Left ventricle myocardium inferior (tissue), 1 donor: ENCODE results near the gene FBLN2. TPM values are rescaled to one million over a fixed set of nuclear protein-coding genes. Genes with fewer than 3 reads are reported as not detected.

Experiments
- DNase-seq: peaks from one replicate; pipeline ENCODE4 v3.0.0-alpha.2; 2020
- H3K27ac ChIP-seq: fragments of 200-600 bp; replicated peaks from 2 replicates; pipeline ENCODE4 v1.8.0; 2021
- H3K27me3 ChIP-seq: fragments of 200-600 bp; 2 replicates; pipeline ENCODE4 v1.8.0; 2021; ENCODE audit warnings: low read depth
- H3K36me3 ChIP-seq: fragments of 200-600 bp; 2 replicates; pipeline ENCODE4 v1.8.0; 2021
- H3K4me1 ChIP-seq: fragments of 200-600 bp; 2 replicates; pipeline ENCODE4 v1.8.0; 2021
- H3K4me3 ChIP-seq: fragments of 200-600 bp; 2 replicates; pipeline ENCODE4 v1.8.0; 2021; ENCODE audit warnings: mild to moderate bottlenecking, moderate library complexity
- H3K9me3 ChIP-seq: fragments of 200-600 bp; replicated peaks from 2 replicates; pipeline ENCODE4 v1.8.0; 2021
- CTCF ChIP-seq: fragments of 200-600 bp; IDR thresholded peaks from 2 replicates; pipeline ENCODE4 v1.8.0; 2021; ENCODE audit warnings: antibody characterized with exemption, mild to moderate bottlenecking, borderline replicate concordance
- intact Hi-C: fragments of 100-400 bp; cut with micrococcal nuclease; formaldehyde crosslinking; loops from one replicate; pipeline ENCODE4 v1.11.0; 2022
- total RNA-seq: library from RNA; stranded (reverse); fragmentation: NEBNext Ultra II Directional; extraction: Animal tissue kit (Norgen Biotek cat#: 25700); gene quantifications from one replicate; pipeline ENCODE4 v1.2.1, GENCODE V29; 2021
- donor health status: DM: no; HTN: yes; CAD: no; lungs with severe emphysema.

The FBLN2 gene
- total RNA-seq, 1 donor from 2014 or later: 56.7 TPM

GRCh38 chr3:13666781-13667709 is 118.1 kb downstream of the FBLN2 start:
- Histone ChIP-seq H3K9me3 (no peaks in the 10 kb centered on the region), H3K27me3 (peaks cover 95% of the 10 kb centered on the region), H3K4me1 (no peaks in the 10 kb centered on the region), H3K36me3 (no peaks in the 10 kb centered on the region), H3K27ac (no peak overlapping the region), H3K4me3 (no peak overlapping the region)
- intact Hi-C loops: no loop called here
- no peak for TF ChIP-seq CTCF
- no peak for DNase-seq

- Histone ChIP-seq H3K9me3 (peaks cover 5% of the 10 kb centered on the region), H3K4me3 (no peak overlapping the region), H3K27me3 (peaks cover 99% of the 10 kb centered on the region), H3K27ac (no peak overlapping the region), H3K4me1 (no peaks in the 10 kb centered on the region), H3K36me3 (no peaks in the 10 kb centered on the region)
- DNase-seq: no peak
- no peak for TF ChIP-seq CTCF
- intact Hi-C loops: no loop called here
Observed at GRCh38 chr3:13668136-13668535, 119.2 kb downstream of the FBLN2 start.

GRCh38 chr3:13669457-13669856 is 120.5 kb downstream of the FBLN2 start:
- no peaks in the 10 kb centered on the region for H3K36me3 ChIP-seq
- H3K27me3 ChIP-seq: peaks cover 95% of the 10 kb centered on the region
- no peak for TF ChIP-seq CTCF
- H3K27ac ChIP-seq: no peak overlapping the region
- H3K4me3 ChIP-seq: no peak overlapping the region
- H3K9me3 ChIP-seq: peaks cover 5% of the 10 kb centered on the region
- DNase-seq: no peak
- no peaks in the 10 kb centered on the region for H3K4me1 ChIP-seq
- intact Hi-C loops: no loop called here

- Histone ChIP-seq H3K9me3 (peaks cover 5% of the 10 kb centered on the region), H3K27me3 (peaks cover 95% of the 10 kb centered on the region), H3K4me3 (no peak overlapping the region), H3K27ac (no peak overlapping the region), H3K36me3 (no peaks in the 10 kb centered on the region), H3K4me1 (no peaks in the 10 kb centered on the region)
- DNase-seq: no peak
- no peak for TF ChIP-seq CTCF
- intact Hi-C loops: no loop called here
Observed at GRCh38 chr3:13670292-13670691, 121.4 kb downstream of the FBLN2 start.

GRCh38 chr3:13671482-13672233 is 122.7 kb downstream of the FBLN2 start:
- Histone ChIP-seq H3K9me3 (peaks cover 5% of the 10 kb centered on the region), H3K36me3 (no peaks in the 10 kb centered on the region), H3K27ac (no peak overlapping the region), H3K4me3 (no peak overlapping the region), H3K27me3 (peaks cover 95% of the 10 kb centered on the region), H3K4me1 (no peaks in the 10 kb centered on the region)
- no peak for DNase-seq
- intact Hi-C loops: no loop called here
- no peak for TF ChIP-seq CTCF
